ENCODE measurements around the gene SIK2. TPM values are rescaled to one million over a fixed set of nuclear protein-coding genes. Genes with fewer than 3 reads are reported as not detected.

The SIK2 gene
- total RNA-seq, 1 donor from 2014 or later, result 7.0 TPM

DNA sequence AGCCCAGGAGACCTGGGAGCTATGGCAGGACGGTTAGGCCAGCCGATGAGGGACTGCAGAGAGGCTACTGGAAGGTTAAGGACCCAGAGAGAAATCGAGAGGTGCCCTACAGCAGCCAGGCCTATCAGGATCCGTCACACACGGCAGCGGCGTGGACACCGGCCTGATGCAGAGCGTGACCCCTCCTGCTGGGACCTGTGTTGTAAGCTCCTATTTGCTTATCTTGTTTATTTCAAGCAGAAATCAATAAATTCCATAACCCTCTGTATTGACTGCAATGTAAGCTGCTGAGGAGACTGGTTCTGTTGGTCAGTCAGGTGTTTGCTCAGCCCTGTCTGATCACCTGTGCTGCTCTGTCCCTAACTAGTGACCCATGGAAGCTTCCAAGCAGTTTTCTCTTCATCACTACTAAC, 124.1 kb downstream of the SIK2 start:
- intact Hi-C loops (cut with micrococcal nuclease), result no loop called here

DNA sequence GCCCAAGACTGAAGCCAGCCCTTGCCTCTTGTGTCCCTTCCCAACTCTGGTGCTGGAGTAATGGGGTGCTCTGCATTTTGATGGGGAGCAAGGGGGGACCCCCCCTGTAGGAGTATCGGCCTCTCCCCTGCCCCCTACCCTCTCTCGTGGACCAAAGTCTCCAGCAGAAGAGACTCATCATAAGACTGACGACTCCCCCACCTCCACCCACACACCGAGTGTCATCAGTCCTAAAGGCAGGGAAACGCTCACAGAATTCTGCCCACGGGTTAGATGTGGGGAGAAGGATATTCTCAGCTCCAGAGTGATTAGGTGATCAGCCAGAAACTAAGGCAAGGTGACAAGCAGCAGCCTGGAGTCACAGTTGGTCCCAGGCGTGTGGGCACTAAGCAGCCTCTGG, 125.2 kb downstream of the SIK2 start:
- intact Hi-C loops (cut with micrococcal nuclease), result no loop called here

DNA sequence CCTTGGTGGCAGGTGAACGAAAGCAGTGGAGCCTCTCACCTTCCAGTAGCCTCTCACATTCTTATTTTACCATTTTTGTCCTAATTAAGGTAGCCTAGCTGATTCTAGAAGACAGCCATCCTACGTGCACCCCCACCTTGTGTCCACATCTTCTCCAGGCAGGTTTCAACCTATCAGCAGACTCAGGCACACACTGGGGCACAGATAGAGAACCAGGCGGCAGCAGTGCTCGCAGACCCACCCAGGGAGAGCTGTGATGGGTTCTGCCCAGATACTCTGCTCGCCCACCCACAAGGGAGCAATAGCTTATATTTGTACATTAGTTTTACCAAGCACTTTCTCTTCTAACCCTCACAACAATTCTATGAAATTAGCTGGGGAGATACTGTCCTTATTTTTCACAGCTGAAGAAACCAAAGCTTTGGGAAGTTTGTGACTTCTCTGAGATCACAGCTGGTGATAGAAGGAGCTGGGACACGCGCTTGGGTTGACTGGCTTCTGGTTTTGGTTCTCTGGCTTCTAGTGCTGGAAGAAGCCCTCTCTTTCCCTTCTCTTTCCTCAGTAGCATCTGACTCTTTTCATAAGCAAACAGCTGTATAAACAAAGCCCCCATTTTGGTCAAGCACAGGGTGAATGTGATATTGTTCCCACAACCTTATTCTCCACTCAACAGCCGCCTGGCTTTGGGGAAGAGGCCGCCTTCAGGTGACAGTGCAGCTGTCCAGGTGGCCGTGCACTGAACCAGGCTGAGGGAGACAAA, 127.0 kb downstream of the SIK2 start:
- intact Hi-C loops (cut with micrococcal nuclease), result no loop called here

DNA sequence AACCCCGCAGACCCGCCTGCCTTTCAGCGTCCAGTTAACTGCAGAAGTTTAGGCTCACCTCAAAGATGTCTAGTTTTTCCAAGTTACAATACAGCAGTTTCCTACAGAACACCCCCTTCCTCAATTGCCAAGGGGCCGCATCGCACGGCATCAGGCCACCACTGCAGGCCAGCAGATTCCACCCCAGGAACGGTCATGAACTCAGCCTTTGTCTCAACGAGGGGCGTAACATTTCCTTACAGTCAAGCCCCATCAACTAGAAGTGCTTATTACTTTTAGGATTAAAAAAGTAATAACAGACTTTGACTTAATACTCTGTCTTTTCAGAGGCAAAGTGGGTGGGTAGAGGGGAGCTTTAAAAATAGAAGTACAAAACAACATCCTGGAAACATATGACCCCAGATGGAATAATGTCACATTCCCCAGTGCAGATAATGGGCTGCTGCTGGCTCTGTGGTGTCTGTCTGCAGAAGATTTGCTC, 127.6 kb downstream of the SIK2 start:
- intact Hi-C loops (cut with micrococcal nuclease), result no loop called here

DNA sequence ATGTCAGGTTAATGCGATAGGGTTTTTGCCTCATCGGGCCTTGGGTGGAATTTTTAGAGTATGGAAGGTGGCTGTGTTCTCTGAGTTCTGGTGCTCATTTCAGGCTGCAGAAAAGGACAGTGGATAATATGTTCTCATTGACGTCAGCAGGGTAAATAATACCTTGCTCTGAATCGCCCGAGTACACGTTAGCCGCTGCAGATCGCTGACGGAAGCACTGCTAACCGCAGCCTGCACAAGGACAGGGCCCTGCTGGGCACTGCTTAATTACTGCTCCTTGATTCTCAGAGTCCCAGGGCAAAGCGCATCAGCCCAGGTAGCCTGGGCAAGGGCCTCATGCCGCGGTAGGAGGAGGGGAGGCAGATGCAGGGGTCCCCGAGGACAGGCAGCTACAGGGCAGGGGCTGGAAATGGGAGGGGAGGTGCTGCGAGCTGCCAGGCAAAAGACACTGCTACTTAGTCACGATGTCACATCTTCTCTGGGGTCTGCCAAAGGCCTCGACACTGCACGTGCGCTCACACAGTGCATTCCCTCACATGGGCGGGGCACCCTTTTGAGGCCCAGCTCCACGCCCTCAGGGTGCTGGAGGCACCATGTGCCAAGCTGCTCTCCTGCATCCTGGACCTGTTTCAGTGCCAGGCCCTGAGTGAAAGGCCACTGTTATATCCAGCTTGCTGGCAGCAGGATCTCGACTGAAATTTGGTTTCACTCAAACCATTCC, 128.8 kb downstream of the SIK2 start:
- intact Hi-C loops (cut with micrococcal nuclease), result no loop called here

DNA sequence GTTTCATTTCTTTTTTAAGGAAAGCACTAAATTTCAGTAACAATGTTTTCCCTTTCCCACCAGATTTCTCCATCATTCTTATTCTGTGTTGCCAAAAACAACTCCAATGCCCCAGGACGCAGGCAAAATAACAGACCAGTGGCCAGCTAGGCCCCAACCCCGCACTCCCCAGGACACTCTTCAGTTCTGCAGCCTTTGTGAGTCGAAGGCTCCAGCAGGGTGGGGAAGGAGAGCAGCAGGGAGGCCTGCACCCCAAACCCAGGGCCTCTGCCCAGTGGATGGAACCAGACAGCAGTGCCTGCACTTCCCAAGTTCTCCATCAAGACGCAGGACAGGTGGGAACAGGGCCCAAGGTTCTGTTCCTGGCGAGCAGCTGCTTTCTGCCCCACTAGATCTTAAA, 129.6 kb downstream of the SIK2 start:
- intact Hi-C loops (cut with micrococcal nuclease), result no loop called here

DNA sequence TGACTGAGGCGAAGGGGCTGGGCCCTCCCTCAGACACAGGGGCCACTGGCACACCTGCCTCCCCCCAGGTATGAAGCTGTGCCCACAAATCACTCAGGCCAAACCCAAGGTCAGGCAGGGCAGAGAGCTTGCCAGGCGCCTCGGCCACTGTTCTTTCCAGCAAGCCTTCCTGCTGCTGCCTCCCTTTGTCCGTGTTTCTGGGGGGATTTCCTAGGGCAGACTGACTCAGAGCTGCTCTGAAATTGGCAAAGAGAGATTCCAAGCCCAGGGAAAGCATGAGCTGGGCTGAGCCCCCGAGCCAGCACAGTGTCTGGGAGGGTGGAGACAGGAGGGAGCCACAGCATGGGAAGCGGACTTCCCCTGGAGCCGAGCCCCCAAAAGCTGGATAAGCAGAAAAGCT, 130.8 kb downstream of the SIK2 start:
- intact Hi-C loops (cut with micrococcal nuclease), result no loop called here

DNA sequence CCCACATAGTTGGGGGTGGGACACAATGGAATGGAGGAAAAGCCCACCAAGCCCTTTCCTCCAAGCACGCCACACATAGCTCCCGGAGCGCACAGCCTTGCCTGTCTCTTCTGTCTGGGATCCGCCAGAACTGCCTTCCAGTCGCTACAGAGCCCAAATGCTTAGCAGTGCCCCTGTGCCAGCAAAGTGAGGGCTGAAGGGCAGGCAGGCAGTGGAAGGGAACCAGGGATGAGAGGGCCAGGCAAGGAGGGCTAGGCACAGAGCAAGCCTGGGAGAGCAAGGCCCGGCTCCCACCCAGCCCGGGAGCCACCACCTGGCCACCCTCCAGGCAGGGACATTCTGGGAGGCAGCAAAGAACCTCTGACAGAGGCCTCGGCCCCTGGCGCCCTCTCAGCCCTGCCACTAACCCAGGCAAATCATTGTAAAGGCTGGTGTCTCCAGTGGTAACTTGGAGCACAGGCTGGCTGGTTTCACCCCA, 131.4 kb downstream of the SIK2 start:
- intact Hi-C loops (cut with micrococcal nuclease), result no loop called here

DNA sequence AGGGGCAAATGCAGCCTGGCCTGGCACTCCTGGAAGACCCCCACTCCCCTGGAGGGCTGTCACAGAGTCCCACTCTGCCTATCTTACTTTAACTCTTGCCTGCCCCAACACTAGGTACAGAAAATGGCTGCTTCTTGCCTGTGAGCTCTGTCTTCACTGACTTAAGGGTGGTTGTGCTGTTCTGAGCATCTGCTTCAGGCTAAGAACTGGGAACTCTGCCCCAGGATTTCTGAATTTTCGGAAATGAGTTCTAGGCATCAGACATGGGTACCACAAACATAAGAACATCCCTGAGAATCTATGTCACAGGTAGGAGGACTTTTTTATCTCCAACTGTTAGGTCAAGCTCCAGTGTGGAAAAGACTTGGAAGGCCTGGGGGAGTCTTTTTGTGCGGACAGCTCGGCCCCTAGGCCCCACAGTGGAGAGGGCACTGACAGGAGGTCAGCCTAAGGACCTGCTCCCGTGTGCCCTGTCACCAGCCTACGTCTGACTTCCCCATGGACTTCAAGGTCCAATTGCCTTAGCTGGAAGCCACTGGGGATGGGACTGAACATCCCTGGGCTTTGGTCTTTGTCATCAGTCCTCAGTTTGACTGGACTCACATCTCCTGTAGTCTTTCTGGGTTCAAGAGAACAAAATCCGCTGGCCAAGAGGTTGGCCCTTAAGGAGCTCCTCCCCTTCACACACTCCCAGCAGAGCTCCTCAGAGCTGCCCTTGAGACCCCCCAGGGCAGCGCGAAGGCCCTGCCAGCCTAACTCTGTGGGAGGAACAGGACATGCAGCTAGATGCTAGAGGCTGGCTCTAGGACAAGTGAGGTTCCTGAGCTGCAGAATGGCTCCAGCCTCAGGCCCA, 132.1 kb downstream of the SIK2 start:
- intact Hi-C loops (cut with micrococcal nuclease), result no loop called here

DNA sequence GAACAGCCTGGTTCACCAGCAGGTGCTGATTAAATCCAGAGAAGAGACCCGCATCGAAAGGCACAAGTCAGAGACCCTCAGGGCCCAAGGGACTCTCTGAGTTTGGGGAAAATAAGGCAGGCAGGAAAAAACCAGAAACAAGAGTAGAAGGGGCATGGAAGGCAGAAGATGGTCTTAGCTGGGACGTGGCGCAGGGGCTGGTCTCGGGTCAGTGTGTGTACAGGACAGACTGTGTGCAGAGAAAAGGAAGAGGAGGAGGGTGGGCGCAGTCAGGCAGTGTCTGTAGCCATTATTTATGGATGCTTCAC, 132.7 kb downstream of the SIK2 start:
- intact Hi-C loops (cut with micrococcal nuclease), result no loop called here

DNA sequence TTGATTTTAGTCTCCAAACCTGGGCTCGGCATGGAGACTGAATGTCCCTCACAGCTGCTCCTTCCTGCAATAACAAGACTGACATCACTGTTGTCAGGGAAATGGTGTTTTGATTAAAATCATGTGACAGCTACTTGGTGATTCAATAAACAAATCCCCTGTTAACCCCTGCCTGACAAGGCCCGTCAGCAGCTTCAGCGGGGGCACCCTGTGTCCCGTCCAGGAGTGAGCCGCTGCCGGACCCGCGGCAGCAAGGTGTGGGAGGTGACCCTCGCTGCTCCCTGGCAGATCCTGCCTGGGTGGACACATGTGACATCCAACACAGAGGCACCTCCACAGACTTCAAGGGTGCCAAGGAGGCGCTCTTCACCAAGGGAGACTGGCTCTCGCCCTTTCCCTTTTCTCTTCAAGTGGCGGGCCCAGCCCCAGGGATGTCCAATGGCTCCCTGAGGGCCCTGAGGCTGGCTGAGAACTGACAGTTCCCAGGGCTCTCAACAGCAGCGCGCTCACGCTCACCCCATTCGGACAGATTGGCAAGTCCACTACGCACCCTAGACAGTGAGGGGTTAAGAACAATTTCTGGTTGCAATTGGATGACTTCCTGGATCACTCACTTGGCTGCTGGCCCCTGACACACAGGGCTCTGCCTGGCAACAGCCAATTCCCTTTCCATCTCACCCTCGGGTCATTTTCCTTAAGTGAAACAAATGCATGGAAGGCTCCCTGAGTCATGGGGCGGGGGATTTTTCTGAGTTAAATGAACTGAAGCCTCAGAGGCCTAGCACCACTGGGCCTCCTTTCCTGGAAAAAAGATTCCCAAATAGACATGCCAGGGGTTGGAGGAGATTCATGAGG, 133.2 kb downstream of the SIK2 start:
- intact Hi-C loops (cut with micrococcal nuclease), result no loop called here

DNA sequence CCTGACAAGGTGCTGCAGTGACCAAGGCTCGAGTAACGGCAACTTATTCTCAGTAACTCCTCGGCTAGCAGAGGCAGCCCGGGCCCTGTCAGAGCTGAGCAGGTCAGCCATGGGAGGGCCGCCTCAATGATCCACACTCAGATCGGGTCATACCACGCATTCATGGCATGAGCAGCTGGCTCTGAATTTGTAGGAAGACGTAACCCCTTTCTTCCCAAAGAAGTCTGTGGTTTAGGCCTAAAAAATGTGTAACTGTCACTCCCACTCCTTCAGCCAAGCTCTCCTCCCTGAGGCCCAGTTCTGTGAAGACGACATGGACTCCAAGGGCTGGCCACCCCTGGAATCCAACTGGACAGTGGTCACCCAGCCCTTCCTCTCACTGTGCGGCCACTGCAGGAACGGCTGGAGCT, 133.9 kb downstream of the SIK2 start:
- intact Hi-C loops (cut with micrococcal nuclease), result no loop called here

DNA sequence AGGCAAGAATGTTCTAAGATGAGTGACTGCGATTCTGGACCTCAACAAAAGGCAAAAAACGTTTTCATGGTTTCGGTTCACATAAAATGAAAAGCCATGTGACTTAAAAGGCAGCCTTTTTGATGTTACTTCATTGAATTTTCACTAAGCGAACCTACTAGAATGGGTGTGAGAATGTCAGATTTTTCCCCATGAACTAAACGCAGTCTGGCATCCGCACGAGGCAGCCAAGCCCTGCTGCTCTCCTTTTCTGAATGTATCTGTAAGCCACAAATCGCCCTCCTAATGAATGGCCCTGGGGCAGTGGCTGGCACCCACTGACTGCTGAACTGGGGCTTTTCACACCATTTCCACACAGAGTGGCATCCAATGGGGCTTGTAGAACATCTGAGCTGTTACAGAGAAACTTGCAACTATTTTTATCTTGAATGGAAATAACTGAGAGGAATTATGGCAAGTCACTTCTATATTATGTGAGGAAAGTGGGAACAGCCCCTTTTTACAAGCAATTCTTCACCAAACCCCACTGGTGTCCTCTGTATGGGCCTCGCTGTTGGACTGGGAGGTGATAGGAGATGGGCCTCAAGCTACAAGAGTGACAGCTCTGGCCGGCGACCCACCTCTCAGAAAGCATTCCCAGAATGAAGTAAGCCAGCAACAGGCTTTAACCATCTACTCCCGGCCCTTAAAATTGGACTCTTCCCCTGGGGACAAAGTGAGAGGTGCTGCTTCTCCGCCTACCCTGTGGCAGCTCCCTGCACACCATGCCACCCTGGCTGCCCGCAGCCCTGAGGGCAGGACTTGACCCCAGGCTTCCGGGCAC, 134.6 kb downstream of the SIK2 start:
- intact Hi-C loops (cut with micrococcal nuclease), result no loop called here

DNA sequence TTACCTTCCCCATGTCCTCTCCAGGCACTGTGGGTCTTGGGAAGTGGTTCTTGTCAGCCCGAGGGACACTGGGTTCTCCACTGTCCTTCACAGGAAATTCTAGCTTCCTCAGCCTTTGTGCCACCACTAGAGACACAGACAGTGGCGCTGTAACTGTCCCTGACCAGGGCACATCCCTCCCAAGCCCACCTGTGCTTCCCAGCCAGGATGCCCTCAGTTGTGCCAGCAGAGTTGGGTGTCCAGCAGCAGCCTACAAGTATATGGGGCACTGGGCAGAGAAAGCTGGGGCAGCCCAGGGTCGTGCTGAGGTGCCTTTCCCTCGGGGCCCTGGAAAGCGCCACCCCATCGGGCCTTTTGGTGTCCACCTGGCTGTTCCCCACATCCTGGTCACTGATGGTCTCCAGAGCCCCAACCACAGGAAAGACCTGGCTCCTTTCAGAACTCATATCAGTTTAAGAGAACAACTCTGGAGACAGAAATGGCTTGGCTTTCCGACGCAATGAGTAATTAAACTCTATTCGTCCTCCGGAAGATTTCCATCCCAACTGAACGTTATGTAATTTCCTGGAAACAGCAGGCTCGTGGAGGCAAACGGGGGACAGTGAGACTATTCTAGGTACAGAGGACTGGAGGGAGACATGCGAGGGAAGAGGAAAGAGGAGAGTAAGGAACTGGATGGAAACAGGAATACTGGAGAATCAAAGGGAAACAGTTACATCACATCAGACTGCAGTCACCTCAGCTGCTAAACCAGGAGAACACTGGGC, 135.4 kb downstream of the SIK2 start:
- intact Hi-C loops (cut with micrococcal nuclease), result no loop called here

DNA sequence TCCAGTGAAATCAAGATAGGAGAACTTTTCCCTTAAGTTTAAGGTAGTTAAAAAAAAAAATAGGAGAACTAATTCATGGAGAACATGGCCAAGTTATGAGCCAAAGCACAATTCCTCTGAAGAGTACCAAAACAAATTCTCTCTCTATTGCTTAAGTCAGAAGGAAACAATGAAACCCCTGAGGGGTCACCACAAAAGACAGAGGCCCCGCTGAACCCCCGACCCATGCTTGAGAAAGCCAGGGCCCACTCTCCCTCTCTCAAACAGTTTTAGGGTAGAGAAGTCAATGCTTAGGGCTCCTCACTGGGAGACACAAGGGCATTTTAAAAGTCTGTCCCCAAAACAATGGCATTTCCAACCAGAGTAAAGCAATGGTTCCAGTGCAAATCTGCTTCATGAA, 137.1 kb downstream of the SIK2 start:
- intact Hi-C loops (cut with micrococcal nuclease), result no loop called here

DNA sequence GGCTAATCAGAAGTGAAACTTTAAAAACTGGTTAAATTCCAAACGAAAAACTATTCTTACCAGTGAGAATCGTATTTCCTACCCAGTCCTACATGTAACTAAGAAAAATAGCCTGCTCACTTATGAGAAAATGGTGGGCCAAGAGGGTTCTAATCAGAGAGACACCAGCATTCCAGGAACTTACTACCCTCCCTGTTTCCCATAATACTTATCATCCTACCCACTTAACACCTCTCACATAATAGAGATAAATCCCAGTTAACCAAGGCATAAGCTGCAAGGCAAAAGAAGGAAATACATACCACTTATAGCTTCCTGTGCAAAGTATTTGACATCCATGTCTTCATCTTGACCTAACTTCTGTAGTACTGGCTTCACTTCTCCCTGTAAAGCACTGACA, 139.5 kb downstream of the SIK2 start:
- intact Hi-C loops (cut with micrococcal nuclease), result no loop called here

DNA sequence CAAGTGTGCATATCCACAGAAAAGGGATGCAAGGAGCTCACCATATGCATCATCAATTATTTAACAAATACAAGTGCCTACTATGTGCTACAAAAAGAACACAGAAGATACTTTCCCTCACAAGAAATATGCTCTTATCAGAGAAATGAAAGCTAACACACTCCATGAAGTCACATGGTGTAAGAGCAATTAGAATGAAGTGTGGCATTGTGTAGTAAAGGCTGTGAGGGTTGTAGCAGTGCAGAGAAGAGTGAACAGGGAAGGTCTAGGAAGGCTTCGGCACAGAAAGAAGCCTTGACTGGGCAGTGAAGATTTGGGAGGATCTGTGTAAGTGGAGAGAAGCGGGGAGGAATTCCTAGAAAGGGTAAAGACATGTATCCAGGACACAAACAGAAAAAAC, 141.5 kb downstream of the SIK2 start:
- intact Hi-C loops (cut with micrococcal nuclease), result no loop called here

DNA sequence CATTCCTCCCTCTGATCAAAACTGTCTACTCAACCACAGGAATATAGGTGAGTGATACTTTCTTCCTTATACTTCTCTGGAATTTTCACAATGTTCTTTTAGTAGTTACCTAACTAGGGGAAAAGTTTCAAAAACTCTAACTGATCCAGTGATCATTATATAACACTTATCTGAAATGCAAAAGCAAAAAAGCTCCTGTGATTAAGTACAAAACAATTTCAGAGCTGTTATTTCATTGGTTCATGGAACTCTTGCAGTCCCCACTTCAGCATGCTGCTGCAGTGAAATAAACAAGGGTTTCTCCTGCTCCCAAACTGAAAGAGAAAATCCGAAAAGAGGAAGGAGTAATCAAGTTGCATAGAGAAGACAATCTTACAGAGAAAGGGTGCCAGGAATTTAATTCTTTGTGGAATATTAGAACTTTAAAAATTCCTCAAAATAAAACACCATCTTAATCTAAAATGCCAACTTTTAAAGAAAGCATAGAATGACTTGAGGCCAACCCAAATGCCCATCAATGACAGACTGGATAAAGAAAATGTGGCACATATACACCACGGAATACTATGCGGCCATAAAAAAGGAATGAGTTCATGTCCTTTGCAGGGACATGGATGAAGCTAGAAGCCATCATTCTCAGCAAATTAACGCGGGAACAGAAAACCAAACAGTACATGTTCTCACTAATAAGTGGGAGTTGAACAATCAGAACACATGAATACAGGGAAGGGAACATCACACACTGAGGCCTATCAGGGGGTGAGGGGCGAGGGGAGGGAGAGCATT, 143.7 kb downstream of the SIK2 start:
- intact Hi-C loops (cut with micrococcal nuclease), result no loop called here
